PC-9 (cell line): Measurements from ENCODE around the gene CELF2.

Experiments used
- CTCF ChIP-seq: fragments of 200-600 bp; sonication (generic); conservative IDR thresholded peaks from 2 replicates; pipeline ENCODE4 v1.6.1; 2017; ENCODE audit warnings: mixed run types, antibody characterized with exemption, mild to moderate bottlenecking, moderate library complexity
- EZH2 ChIP-seq: fragments of 200-600 bp; sonication (generic); IDR thresholded peaks from 2 replicates; pipeline ENCODE4 v1.8.0; 2017; ENCODE audit warnings: antibody characterized with exemption, low read depth

DNA sequence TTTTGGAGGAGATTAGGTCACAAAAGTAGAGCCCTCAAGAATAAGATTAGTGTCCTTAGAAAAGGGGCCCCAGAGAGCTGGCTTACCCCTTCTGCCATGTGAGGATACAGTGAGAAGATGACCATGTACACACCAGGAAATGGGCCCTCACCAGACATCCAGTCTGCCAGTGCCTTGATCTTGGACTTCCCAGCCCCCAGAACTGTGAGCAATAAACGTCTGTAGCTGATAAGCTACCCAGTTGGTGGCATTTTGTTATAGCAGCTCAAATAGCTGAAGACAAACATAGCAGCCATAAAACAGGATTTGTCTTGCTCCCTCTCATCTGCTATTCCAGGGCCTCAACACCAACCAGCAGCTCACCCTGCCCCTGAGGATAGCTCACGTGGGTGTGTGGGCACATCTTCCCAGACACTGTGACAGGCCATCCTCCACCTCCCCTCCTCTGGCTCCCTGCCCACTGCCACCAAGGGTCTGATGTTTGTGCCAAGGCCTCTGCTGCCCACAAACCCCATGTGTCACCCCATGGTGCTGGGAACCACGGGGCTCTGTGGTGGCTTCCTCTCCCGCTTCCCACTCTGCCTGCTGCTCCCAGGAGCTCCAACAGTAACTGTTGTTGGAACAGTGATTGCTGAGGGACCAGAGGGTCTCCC lies 341.4 kb downstream of the CELF2 start:
- TF ChIP-seq CTCF (no peak), EZH2 (no peak)
